Memory B cell (primary cell): ENCODE measurements around the gene OFD1.
A peak's percentile ranks its signal among the peaks of the same experiment; 100 is the strongest.

ENCODE experiments used
- ATAC-seq: fragments of 150-1000 bp; cut with Tn5 transposase; 2 replicates; pipeline ENCODE4 v1.10.0; 2021; ENCODE audit warnings: low read depth, mild to moderate bottlenecking, moderate library complexity
- DNase-seq, 2 donors: peaks; one replicate each; pipeline ENCODE4 v3.0.0; 2022; ENCODE audit warnings: low spot score in 2 of 2
- H3K27ac Mint-ChIP-seq: one replicate; pipeline ENCODE4 v1.8.0; 2022; ENCODE audit warnings: mild to moderate bottlenecking, moderate library complexity, mixed read lengths
- H3K27me3 Mint-ChIP-seq: one replicate; pipeline ENCODE4 v1.8.0; 2022; ENCODE audit warnings: mixed read lengths
- H3K36me3 Mint-ChIP-seq: one replicate; pipeline ENCODE4 v1.8.0; 2022; ENCODE audit warnings: mild to moderate bottlenecking, mixed read lengths
- H3K4me1 Mint-ChIP-seq: one replicate; pipeline ENCODE4 v1.8.0; 2022; ENCODE audit warnings: mixed read lengths
- H3K4me3 Mint-ChIP-seq: one replicate; pipeline ENCODE4 v1.8.0; 2022; ENCODE audit warnings: mild to moderate bottlenecking, moderate library complexity, mixed read lengths
- H3K9me3 Mint-ChIP-seq: one replicate; pipeline ENCODE4 v1.8.0; 2022; ENCODE audit warnings: mixed read lengths

OFD1 gene

GRCh38 chrX:13752646-13753045 lies 18.1 kb downstream of the OFD1 start:
- H3K27me3 Mint-ChIP-seq, result no peaks in the 10 kb centered on the region
- no peaks in the 10 kb centered on the region for H3K9me3 Mint-ChIP-seq
- peak overlapping the region; percentile 79 for H3K27ac Mint-ChIP-seq
- H3K36me3 Mint-ChIP-seq, result peaks cover 8% of the 10 kb centered on the region
- H3K4me3 Mint-ChIP-seq, result peak overlapping the region; percentile 21
- H3K4me1 Mint-ChIP-seq, result peaks cover 18% of the 10 kb centered on the region
- ATAC-seq, result peak; percentile 71
- DNase-seq, result no peak

- Mint-ChIP-seq H3K4me1 (peaks cover 23% of the 10 kb centered on the region), H3K4me3 (no peak overlapping the region), H3K9me3 (no peaks in the 10 kb centered on the region), H3K27me3 (no peaks in the 10 kb centered on the region), H3K27ac (no peak overlapping the region), H3K36me3 (peaks cover 13% of the 10 kb centered on the region)
- DNase-seq, result no peak
- ATAC-seq, result no peak
Observed at GRCh38 chrX:13754765-13755164, 20.2 kb downstream of the OFD1 start.

GRCh38 chrX:13755254-13755653 lies 20.7 kb downstream of the OFD1 start:
- Mint-ChIP-seq H3K36me3 (peaks cover 13% of the 10 kb centered on the region), H3K27ac (no peak overlapping the region), H3K4me1 (peaks cover 21% of the 10 kb centered on the region), H3K9me3 (no peaks in the 10 kb centered on the region), H3K27me3 (no peaks in the 10 kb centered on the region), H3K4me3 (no peak overlapping the region)
- no peak for ATAC-seq
- DNase-seq, result no peak

- Mint-ChIP-seq H3K27me3 (no peaks in the 10 kb centered on the region), H3K4me1 (peaks cover 17% of the 10 kb centered on the region), H3K4me3 (no peak overlapping the region), H3K36me3 (peaks cover 15% of the 10 kb centered on the region), H3K27ac (no peak overlapping the region), H3K9me3 (no peaks in the 10 kb centered on the region)
- no peak for DNase-seq
- no peak for ATAC-seq
Observed at GRCh38 chrX:13756381-13756780, 21.8 kb downstream of the OFD1 start.

GRCh38 chrX:13759152-13759718 lies 24.7 kb downstream of the OFD1 start:
- H3K27me3 Mint-ChIP-seq, result no peaks in the 10 kb centered on the region
- peak overlapping the region; percentile 9 for H3K4me3 Mint-ChIP-seq
- peak; percentile 89 for ATAC-seq
- no peaks in the 10 kb centered on the region for H3K9me3 Mint-ChIP-seq
- peak; percentile 21 to 23 for DNase-seq
- H3K4me1 Mint-ChIP-seq, result peaks cover 9% of the 10 kb centered on the region
- peaks cover 11% of the 10 kb centered on the region for H3K36me3 Mint-ChIP-seq
- H3K27ac Mint-ChIP-seq, result peak overlapping the region; percentile 92

- H3K27ac Mint-ChIP-seq, result peak overlapping the region; percentile 47
- no peak for ATAC-seq
- H3K36me3 Mint-ChIP-seq, result peaks cover 14% of the 10 kb centered on the region
- H3K9me3 Mint-ChIP-seq, result no peaks in the 10 kb centered on the region
- no peaks in the 10 kb centered on the region for H3K27me3 Mint-ChIP-seq
- H3K4me3 Mint-ChIP-seq, result no peak overlapping the region
- no peak for DNase-seq
- peaks cover 9% of the 10 kb centered on the region for H3K4me1 Mint-ChIP-seq
Observed at GRCh38 chrX:13760426-13760825, 25.9 kb downstream of the OFD1 start.

GRCh38 chrX:13761606-13762414 lies 27.3 kb downstream of the OFD1 start:
- peaks cover 19% of the 10 kb centered on the region for H3K4me1 Mint-ChIP-seq
- ATAC-seq (no peak), DNase-seq (no peak)
- no peak overlapping the region for H3K4me3 Mint-ChIP-seq
- no peak overlapping the region for H3K27ac Mint-ChIP-seq
- no peaks in the 10 kb centered on the region for H3K9me3 Mint-ChIP-seq
- peaks cover 27% of the 10 kb centered on the region for H3K36me3 Mint-ChIP-seq
- no peaks in the 10 kb centered on the region for H3K27me3 Mint-ChIP-seq

- Mint-ChIP-seq H3K4me3 (no peak overlapping the region), H3K27me3 (no peaks in the 10 kb centered on the region), H3K36me3 (peaks cover 27% of the 10 kb centered on the region), H3K9me3 (no peaks in the 10 kb centered on the region), H3K4me1 (peaks cover 16% of the 10 kb centered on the region), H3K27ac (no peak overlapping the region)
- DNase-seq, result no peak
- no peak for ATAC-seq
Observed at GRCh38 chrX:13763489-13763888, 28.9 kb downstream of the OFD1 start.

GRCh38 chrX:13764281-13764680 lies 29.7 kb downstream of the OFD1 start:
- no peak overlapping the region for H3K4me3 Mint-ChIP-seq
- H3K27me3 Mint-ChIP-seq, result no peaks in the 10 kb centered on the region
- H3K9me3 Mint-ChIP-seq, result no peaks in the 10 kb centered on the region
- H3K36me3 Mint-ChIP-seq, result peaks cover 24% of the 10 kb centered on the region
- ATAC-seq (no peak), DNase-seq (no peak)
- no peak overlapping the region for H3K27ac Mint-ChIP-seq
- peaks cover 12% of the 10 kb centered on the region for H3K4me1 Mint-ChIP-seq

GRCh38 chrX:13764765-13765164 lies 30.2 kb downstream of the OFD1 start:
- no peak overlapping the region for H3K27ac Mint-ChIP-seq
- ATAC-seq, result no peak
- H3K27me3 Mint-ChIP-seq, result no peaks in the 10 kb centered on the region
- H3K4me1 Mint-ChIP-seq, result peaks cover 12% of the 10 kb centered on the region
- H3K4me3 Mint-ChIP-seq, result no peak overlapping the region
- no peaks in the 10 kb centered on the region for H3K9me3 Mint-ChIP-seq
- DNase-seq, result no peak
- H3K36me3 Mint-ChIP-seq, result peaks cover 26% of the 10 kb centered on the region

GRCh38 chrX:13768939-13769338 lies 34.4 kb downstream of the OFD1 start:
- Mint-ChIP-seq H3K9me3 (no peaks in the 10 kb centered on the region), H3K4me3 (no peak overlapping the region), H3K36me3 (peaks cover 29% of the 10 kb centered on the region), H3K4me1 (peaks cover 10% of the 10 kb centered on the region), H3K27ac (no peak overlapping the region), H3K27me3 (no peaks in the 10 kb centered on the region)
- ATAC-seq (no peak), DNase-seq (no peak)

GRCh38 chrX:13770013-13770535 lies 35.5 kb downstream of the OFD1 start:
- H3K36me3 Mint-ChIP-seq, result peaks cover 27% of the 10 kb centered on the region
- DNase-seq (no peak), ATAC-seq (no peak)
- no peaks in the 10 kb centered on the region for H3K27me3 Mint-ChIP-seq
- peaks cover 10% of the 10 kb centered on the region for H3K4me1 Mint-ChIP-seq
- H3K27ac Mint-ChIP-seq, result no peak overlapping the region
- H3K4me3 Mint-ChIP-seq, result no peak overlapping the region
- no peaks in the 10 kb centered on the region for H3K9me3 Mint-ChIP-seq

GRCh38 chrX:13774696-13775095 lies 40.1 kb downstream of the OFD1 start:
- H3K4me1 Mint-ChIP-seq, result no peaks in the 10 kb centered on the region
- no peak for DNase-seq
- H3K9me3 Mint-ChIP-seq, result no peaks in the 10 kb centered on the region
- H3K27me3 Mint-ChIP-seq, result no peaks in the 10 kb centered on the region
- H3K36me3 Mint-ChIP-seq, result peaks cover 6% of the 10 kb centered on the region
- no peak for ATAC-seq
- no peak overlapping the region for H3K4me3 Mint-ChIP-seq
- no peak overlapping the region for H3K27ac Mint-ChIP-seq

GRCh38 chrX:13775837-13776236 lies 41.3 kb downstream of the OFD1 start:
- Mint-ChIP-seq H3K4me3 (no peak overlapping the region), H3K27ac (no peak overlapping the region), H3K9me3 (no peaks in the 10 kb centered on the region), H3K36me3 (peaks cover 6% of the 10 kb centered on the region), H3K27me3 (no peaks in the 10 kb centered on the region), H3K4me1 (no peaks in the 10 kb centered on the region)
- DNase-seq (no peak), ATAC-seq (no peak)
